OCI-LY1 (cell line): ENCODE measurements around the gene SH2D5.

Experiments used
- H2AFZ ChIP-seq: fragments of 200-600 bp; sonication (generic), shearing (Covaris generic); 2 replicates; pipeline ENCODE4 v1.6.0; 2014; ENCODE audit warnings: antibody characterized with exemption, mild to moderate bottlenecking, low read length
- H3F3A ChIP-seq: fragments of 200-600 bp; sonication (generic), shearing (Covaris generic); 2 replicates; pipeline ENCODE4 v1.6.0; 2014; ENCODE audit warnings: mild to moderate bottlenecking, antibody characterized with exemption, low read length, moderate library complexity; ENCODE audit not compliant: insufficient read depth
- H3K27ac ChIP-seq: fragments of 200-600 bp; sonication (generic); 2 replicates; pipeline ENCODE4 v1.5.1; 2014; ENCODE audit warnings: low read length, mixed run types, mild to moderate bottlenecking, low read depth; ENCODE audit not compliant: poor library complexity, severe bottlenecking
- H3K27me3 ChIP-seq: fragments of 200-600 bp; sonication (generic); 2 replicates; pipeline ENCODE4 v1.6.0; 2014; ENCODE audit warnings: antibody characterized with exemption, mild to moderate bottlenecking, low read length, moderate library complexity; ENCODE audit not compliant: insufficient read depth
- H3K36me3 ChIP-seq: fragments of 200-600 bp; sonication (generic); 2 replicates; pipeline ENCODE4 v1.6.1; 2014; ENCODE audit warnings: mild to moderate bottlenecking, antibody characterized with exemption, low read length, moderate library complexity, mixed read lengths; ENCODE audit not compliant: insufficient read depth
- H3K4me1 ChIP-seq: fragments of 200-600 bp; sonication (generic); 2 replicates; pipeline ENCODE4 v1.5.1; 2014; ENCODE audit warnings: mild to moderate bottlenecking, low read length, moderate library complexity; ENCODE audit not compliant: insufficient read depth, severe bottlenecking
- H3K4me2 ChIP-seq: fragments of 200-600 bp; sonication (generic), shearing (Covaris generic); 2 replicates; pipeline ENCODE4 v1.6.1; 2014; ENCODE audit warnings: low read length
- H3K4me3 ChIP-seq: fragments of 200-600 bp; sonication (generic); 2 replicates; pipeline ENCODE4 v1.5.1; 2014; ENCODE audit warnings: low read length, low read depth, mild to moderate bottlenecking, mixed read lengths; ENCODE audit not compliant: poor library complexity, severe bottlenecking
- H3K79me2 ChIP-seq: fragments of 200-600 bp; shearing (Covaris generic); 2 replicates; pipeline ENCODE4 v1.6.1; 2016; ENCODE audit warnings: mixed run types, low read length, mixed read lengths; ENCODE audit not compliant: insufficient read depth
- H3K9ac ChIP-seq: fragments of 200-600 bp; sonication (generic), shearing (Covaris generic); 2 replicates; pipeline ENCODE4 v1.6.1; 2014; ENCODE audit warnings: mild to moderate bottlenecking, low read length, mixed read lengths
- H3K9me2 ChIP-seq: fragments of 200-600 bp; sonication (generic), shearing (Covaris generic); 2 replicates; pipeline ENCODE4 v1.6.1; 2014; ENCODE audit warnings: low read depth, mild to moderate bottlenecking, low read length, mixed read lengths
- H3K9me3 ChIP-seq: fragments of 200-600 bp; shearing (Covaris generic); 2 replicates; pipeline ENCODE4 v1.6.1; 2014; ENCODE audit warnings: low read length, mixed read lengths
- H4K20me1 ChIP-seq: fragments of 200-600 bp; sonication (generic), shearing (Covaris generic); 2 replicates; pipeline ENCODE4 v1.6.0; 2016; ENCODE audit warnings: mild to moderate bottlenecking, low read length; ENCODE audit not compliant: insufficient read depth
- EZH2 ChIP-seq: fragments of 200-600 bp; sonication (generic), shearing (Covaris generic); IDR thresholded peaks from 2 replicates; pipeline ENCODE4 v1.8.0; 2017; ENCODE audit warnings: borderline replicate concordance, mixed run types, mild to moderate bottlenecking, antibody characterized with exemption, low read length, moderate library complexity, mixed read lengths
- TF ChIP-seq, protein P1 (sequence below): fragments of 200-600 bp; sonication (generic), shearing (Covaris generic); IDR thresholded peaks from 2 replicates; pipeline ENCODE4 v1.5.1; 2017; ENCODE audit warnings: mild to moderate bottlenecking, antibody characterized with exemption, low read length, moderate library complexity, mixed read lengths

SH2D5 gene

DNA sequence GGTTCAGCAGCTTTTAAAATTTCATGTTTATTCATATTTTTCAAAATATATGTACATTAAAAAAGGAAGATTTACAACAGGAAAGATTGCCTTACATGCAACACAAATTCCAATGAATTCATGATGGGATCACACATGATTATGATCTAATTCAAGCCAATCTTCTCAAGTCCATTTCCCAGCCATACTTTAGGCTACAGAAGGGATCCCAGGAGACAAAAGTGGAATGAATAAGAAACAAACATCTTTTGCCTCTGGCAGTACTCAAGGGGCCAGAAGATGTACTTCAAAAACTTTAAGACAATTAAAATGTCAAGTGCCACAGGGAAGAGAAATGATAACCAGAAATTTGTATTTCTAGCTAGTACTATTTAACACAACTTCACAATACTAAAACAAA lies 10.2 kb upstream of the SH2D5 start:
- Histone ChIP-seq H3K36me3 (peaks cover 97% of the 10 kb centered on the region), H3K9me2 (no peaks in the 10 kb centered on the region), H3F3A (peaks cover 6% of the 10 kb centered on the region; the same call in 1 of the 2 replicates), H3K9ac (no peak overlapping the region), H3K4me1 (no peaks in the 10 kb centered on the region), H3K4me3 (no peak overlapping the region), H3K79me2 (no peaks in the 10 kb centered on the region), H3K9me3 (no peaks in the 10 kb centered on the region), H4K20me1 (no peaks in the 10 kb centered on the region), H2AFZ (no peak overlapping the region), H3K27me3 (no peaks in the 10 kb centered on the region), H3K27ac (no peak overlapping the region), H3K4me2 (no peak overlapping the region)
- TF ChIP-seq, protein P1, sequence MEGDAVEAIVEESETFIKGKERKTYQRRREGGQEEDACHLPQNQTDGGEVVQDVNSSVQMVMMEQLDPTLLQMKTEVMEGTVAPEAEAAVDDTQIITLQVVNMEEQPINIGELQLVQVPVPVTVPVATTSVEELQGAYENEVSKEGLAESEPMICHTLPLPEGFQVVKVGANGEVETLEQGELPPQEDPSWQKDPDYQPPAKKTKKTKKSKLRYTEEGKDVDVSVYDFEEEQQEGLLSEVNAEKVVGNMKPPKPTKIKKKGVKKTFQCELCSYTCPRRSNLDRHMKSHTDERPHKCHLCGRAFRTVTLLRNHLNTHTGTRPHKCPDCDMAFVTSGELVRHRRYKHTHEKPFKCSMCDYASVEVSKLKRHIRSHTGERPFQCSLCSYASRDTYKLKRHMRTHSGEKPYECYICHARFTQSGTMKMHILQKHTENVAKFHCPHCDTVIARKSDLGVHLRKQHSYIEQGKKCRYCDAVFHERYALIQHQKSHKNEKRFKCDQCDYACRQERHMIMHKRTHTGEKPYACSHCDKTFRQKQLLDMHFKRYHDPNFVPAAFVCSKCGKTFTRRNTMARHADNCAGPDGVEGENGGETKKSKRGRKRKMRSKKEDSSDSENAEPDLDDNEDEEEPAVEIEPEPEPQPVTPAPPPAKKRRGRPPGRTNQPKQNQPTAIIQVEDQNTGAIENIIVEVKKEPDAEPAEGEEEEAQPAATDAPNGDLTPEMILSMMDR: no peak
- no peak for TF ChIP-seq EZH2

GRCh38 chr1:20740781-20741180 lies 8.3 kb upstream of the SH2D5 start:
- no peaks in the 10 kb centered on the region for H4K20me1 ChIP-seq
- TF ChIP-seq EZH2: no peak
- TF ChIP-seq, protein P1: no peak
- H3K9me3 ChIP-seq: no peaks in the 10 kb centered on the region
- no peaks in the 10 kb centered on the region for H3K9me2 ChIP-seq
- peaks cover 6% of the 10 kb centered on the region; the same call in 1 of the 2 replicates for H3F3A ChIP-seq
- H3K4me1 ChIP-seq: no peaks in the 10 kb centered on the region
- H2AFZ ChIP-seq: no peak overlapping the region
- H3K27me3 ChIP-seq: no peaks in the 10 kb centered on the region
- H3K4me3 ChIP-seq: no peak overlapping the region
- H3K9ac ChIP-seq: no peak overlapping the region
- no peak overlapping the region for H3K27ac ChIP-seq
- H3K36me3 ChIP-seq: peaks cover 83% of the 10 kb centered on the region
- H3K79me2 ChIP-seq: no peaks in the 10 kb centered on the region
- H3K4me2 ChIP-seq: no peak overlapping the region

- H3K9me2 ChIP-seq: no peaks in the 10 kb centered on the region
- H3K4me1 ChIP-seq: no peaks in the 10 kb centered on the region
- H3K27me3 ChIP-seq: no peaks in the 10 kb centered on the region
- H3K36me3 ChIP-seq: peaks cover 68% of the 10 kb centered on the region
- H4K20me1 ChIP-seq: no peaks in the 10 kb centered on the region
- H3K27ac ChIP-seq: no peak overlapping the region
- H3K4me2 ChIP-seq: no peak overlapping the region
- no peak overlapping the region for H2AFZ ChIP-seq
- H3K9ac ChIP-seq: no peak overlapping the region
- peaks cover 6% of the 10 kb centered on the region; the same call in 1 of the 2 replicates for H3F3A ChIP-seq
- no peaks in the 10 kb centered on the region for H3K79me2 ChIP-seq
- no peaks in the 10 kb centered on the region for H3K9me3 ChIP-seq
- TF ChIP-seq EZH2: no peak
- H3K4me3 ChIP-seq: no peak overlapping the region
Observed at GRCh38 chr1:20739225-20739624, 6.7 kb upstream of the SH2D5 start.

- H2AFZ ChIP-seq: no peak overlapping the region
- H3K9me3 ChIP-seq: no peaks in the 10 kb centered on the region
- H3K79me2 ChIP-seq: no peaks in the 10 kb centered on the region
- no peak overlapping the region for H3K4me2 ChIP-seq
- H3K27ac ChIP-seq: no peak overlapping the region
- H3K4me1 ChIP-seq: peaks cover 17% of the 10 kb centered on the region
- no peaks in the 10 kb centered on the region for H4K20me1 ChIP-seq
- H3K27me3 ChIP-seq: no peaks in the 10 kb centered on the region; the same call in 1 of the 2 replicates
- H3K36me3 ChIP-seq: peaks cover 35% of the 10 kb centered on the region; the same call in 1 of the 2 replicates
- no peaks in the 10 kb centered on the region for H3K9me2 ChIP-seq
- no peak for TF ChIP-seq EZH2
- TF ChIP-seq, protein P1: no peak
- H3F3A ChIP-seq: peaks cover 11% of the 10 kb centered on the region; the same call in 1 of the 2 replicates
- no peak overlapping the region for H3K9ac ChIP-seq
- H3K4me3 ChIP-seq: no peak overlapping the region
Observed at GRCh38 chr1:20735581-20736111, 3.1 kb upstream of the SH2D5 start.
